ENCODE measurements around the gene DOK7.

DNA sequence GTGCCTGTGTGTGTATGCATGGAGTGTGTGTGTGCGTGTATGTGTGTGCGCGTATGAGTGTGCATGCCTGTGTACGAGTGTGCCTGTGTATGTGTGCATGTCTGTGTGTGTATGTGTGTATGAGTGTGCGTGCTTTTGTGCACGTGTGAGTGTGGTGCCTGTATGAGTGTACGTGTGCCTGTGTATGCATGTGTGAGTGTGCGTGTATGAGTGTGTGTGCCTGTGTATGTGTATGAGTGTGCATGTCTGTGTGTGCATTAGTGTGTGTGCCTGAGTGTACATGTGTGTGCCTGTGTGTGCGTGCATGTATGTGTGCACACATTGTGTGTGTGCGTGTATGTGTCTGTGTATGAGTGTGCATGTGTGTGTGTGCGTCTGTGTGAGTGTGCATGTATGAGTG, 5.7 kb downstream of the DOK7 start:
- no peak for TF ChIP-seq CTCF (conservative IDR thresholded peaks at IDR 0.05 in 1 of 2, IDR thresholded peaks at IDR 0.05 in 1 of 2; ENCODE audit: low read depth in 1 of 2, low read length in 2 of 2)
- TF ChIP-seq EZH2 (IDR thresholded peaks at IDR 0.05; ENCODE audit: low read length, missing control alignments) = no peak

Data from fibroblast of lung (primary cell).